GOT3 (cell line): Measurements from ENCODE around the gene PKN1.
"Not testable (repeated sequence)": the region's sequence is repeated elsewhere in the genome, so short reads cannot be mapped to it uniquely, and the experiment has no call there.

Source experiments
- DNase-seq: peaks from one replicate; lab custom pipeline; 2025; ENCODE audit warnings: mixed read lengths; lab: John Stamatoyannopoulos, UW

PKN1 gene

GRCh38 chr19:14482172-14482941, 49.3 kb downstream of the PKN1 start:
- no peak for DNase-seq

- DNase-seq: no peak
Observed at GRCh38 chr19:14487370-14488125, 54.4 kb downstream of the PKN1 start.

- no peak for DNase-seq
Observed at GRCh38 chr19:14492756-14493337, 59.7 kb downstream of the PKN1 start.

- no peak for DNase-seq
Observed at GRCh38 chr19:14494411-14494810, 61.3 kb downstream of the PKN1 start.

GRCh38 chr19:14494910-14495671, 62.0 kb downstream of the PKN1 start:
- DNase-seq: no peak

GRCh38 chr19:14495672-14496028, 62.5 kb downstream of the PKN1 start:
- DNase-seq: no peak

GRCh38 chr19:14496029-14496833, 63.1 kb downstream of the PKN1 start, which contains the start of gene GIPC1:
Gene GIPC1, minus strand, starts transcription at chr19:14496127. Its CDS starts 13,151 bp downstream, at chr19:14482976.
- peak; percentile 94 for DNase-seq

- no peak for DNase-seq
Observed at GRCh38 chr19:14496834-14497227, 63.7 kb downstream of the PKN1 start.

- no peak for DNase-seq
Observed at GRCh38 chr19:14497228-14497921, 64.3 kb downstream of the PKN1 start.

- no peak for DNase-seq
Observed at GRCh38 chr19:14502334-14503092, 69.4 kb downstream of the PKN1 start.

- DNase-seq: no peak
Observed at GRCh38 chr19:14503285-14503684, 70.2 kb downstream of the PKN1 start.

GRCh38 chr19:14504575-14504974, 71.5 kb downstream of the PKN1 start:
- not testable (repeated sequence) for DNase-seq

- DNase-seq: no peak
Observed at GRCh38 chr19:14505488-14506239, 72.6 kb downstream of the PKN1 start.

- no peak for DNase-seq
Observed at GRCh38 chr19:14507704-14508542, 74.8 kb downstream of the PKN1 start.

- DNase-seq: no peak
Observed at GRCh38 chr19:14510311-14511228, 77.5 kb downstream of the PKN1 start.

GRCh38 chr19:14511229-14511593, 78.1 kb downstream of the PKN1 start:
- DNase-seq: no peak

GRCh38 chr19:14512406-14512961, 79.4 kb downstream of the PKN1 start:
- DNase-seq: no peak
